ENCODE measurements around the gene RAPGEF4. TPM values are rescaled to one million over a fixed set of nuclear protein-coding genes. Genes with fewer than 3 reads are reported as not detected.

Gene RAPGEF4
- total and polyA plus RNA-seq, 9 of the 15 experiments (the other 6 are each of a cell fraction or from before 2014, with no cell fraction given): 0.04 to 0.33 (median 0.13) TPM; not detected in 6

DNA sequence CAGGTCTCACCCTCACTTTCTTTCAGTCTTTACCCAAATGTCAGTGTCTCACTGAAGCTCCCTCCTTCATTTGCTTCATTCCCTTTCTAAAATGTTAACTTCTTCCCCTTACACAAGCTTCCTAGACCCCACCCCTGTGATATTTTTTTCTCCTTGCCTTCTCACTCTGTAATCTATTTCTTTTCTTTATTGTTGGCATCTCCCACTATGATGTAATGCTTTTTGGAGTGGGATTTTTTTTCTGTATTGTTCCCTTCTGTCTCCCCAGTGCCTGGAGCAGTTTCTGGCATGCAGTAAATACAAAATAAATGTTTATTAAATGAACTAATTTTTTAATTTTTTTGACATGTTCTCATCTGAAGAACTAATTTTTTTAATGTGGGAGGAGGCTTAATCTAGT, 284.1 kb downstream of the RAPGEF4 start (continued):
- TF ChIP-seq, protein P1, sequence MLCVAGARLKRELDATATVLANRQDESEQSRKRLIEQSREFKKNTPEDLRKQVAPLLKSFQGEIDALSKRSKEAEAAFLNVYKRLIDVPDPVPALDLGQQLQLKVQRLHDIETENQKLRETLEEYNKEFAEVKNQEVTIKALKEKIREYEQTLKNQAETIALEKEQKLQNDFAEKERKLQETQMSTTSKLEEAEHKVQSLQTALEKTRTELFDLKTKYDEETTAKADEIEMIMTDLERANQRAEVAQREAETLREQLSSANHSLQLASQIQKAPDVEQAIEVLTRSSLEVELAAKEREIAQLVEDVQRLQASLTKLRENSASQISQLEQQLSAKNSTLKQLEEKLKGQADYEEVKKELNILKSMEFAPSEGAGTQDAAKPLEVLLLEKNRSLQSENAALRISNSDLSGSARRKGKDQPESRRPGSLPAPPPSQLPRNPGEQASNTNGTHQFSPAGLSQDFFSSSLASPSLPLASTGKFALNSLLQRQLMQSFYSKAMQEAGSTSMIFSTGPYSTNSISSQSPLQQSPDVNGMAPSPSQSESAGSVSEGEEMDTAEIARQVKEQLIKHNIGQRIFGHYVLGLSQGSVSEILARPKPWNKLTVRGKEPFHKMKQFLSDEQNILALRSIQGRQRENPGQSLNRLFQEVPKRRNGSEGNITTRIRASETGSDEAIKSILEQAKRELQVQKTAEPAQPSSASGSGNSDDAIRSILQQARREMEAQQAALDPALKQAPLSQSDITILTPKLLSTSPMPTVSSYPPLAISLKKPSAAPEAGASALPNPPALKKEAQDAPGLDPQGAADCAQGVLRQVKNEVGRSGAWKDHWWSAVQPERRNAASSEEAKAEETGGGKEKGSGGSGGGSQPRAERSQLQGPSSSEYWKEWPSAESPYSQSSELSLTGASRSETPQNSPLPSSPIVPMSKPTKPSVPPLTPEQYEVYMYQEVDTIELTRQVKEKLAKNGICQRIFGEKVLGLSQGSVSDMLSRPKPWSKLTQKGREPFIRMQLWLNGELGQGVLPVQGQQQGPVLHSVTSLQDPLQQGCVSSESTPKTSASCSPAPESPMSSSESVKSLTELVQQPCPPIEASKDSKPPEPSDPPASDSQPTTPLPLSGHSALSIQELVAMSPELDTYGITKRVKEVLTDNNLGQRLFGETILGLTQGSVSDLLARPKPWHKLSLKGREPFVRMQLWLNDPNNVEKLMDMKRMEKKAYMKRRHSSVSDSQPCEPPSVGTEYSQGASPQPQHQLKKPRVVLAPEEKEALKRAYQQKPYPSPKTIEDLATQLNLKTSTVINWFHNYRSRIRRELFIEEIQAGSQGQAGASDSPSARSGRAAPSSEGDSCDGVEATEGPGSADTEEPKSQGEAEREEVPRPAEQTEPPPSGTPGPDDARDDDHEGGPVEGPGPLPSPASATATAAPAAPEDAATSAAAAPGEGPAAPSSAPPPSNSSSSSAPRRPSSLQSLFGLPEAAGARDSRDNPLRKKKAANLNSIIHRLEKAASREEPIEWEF (CRISPR knock-in tag; IDR thresholded peaks at IDR 0.05): no peak
- TF ChIP-seq, protein P2, sequence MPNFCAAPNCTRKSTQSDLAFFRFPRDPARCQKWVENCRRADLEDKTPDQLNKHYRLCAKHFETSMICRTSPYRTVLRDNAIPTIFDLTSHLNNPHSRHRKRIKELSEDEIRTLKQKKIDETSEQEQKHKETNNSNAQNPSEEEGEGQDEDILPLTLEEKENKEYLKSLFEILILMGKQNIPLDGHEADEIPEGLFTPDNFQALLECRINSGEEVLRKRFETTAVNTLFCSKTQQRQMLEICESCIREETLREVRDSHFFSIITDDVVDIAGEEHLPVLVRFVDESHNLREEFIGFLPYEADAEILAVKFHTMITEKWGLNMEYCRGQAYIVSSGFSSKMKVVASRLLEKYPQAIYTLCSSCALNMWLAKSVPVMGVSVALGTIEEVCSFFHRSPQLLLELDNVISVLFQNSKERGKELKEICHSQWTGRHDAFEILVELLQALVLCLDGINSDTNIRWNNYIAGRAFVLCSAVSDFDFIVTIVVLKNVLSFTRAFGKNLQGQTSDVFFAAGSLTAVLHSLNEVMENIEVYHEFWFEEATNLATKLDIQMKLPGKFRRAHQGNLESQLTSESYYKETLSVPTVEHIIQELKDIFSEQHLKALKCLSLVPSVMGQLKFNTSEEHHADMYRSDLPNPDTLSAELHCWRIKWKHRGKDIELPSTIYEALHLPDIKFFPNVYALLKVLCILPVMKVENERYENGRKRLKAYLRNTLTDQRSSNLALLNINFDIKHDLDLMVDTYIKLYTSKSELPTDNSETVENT (CRISPR knock-in tag; IDR thresholded peaks at IDR 0.05): no peak
- no peak for TF ChIP-seq TFAM (CRISPR knock-in tag; conservative IDR thresholded peaks at IDR 0.05)

Measured in K562 (cell line).